ENCODE data around the gene NR4A3.
A peak's percentile ranks its signal among the peaks of the same experiment; 100 is the strongest.

The NR4A3 gene

GRCh38 chr9:99816392-99816791, 5.3 kb upstream of the NR4A3 start:
- DNase-seq, result no peak

DNA sequence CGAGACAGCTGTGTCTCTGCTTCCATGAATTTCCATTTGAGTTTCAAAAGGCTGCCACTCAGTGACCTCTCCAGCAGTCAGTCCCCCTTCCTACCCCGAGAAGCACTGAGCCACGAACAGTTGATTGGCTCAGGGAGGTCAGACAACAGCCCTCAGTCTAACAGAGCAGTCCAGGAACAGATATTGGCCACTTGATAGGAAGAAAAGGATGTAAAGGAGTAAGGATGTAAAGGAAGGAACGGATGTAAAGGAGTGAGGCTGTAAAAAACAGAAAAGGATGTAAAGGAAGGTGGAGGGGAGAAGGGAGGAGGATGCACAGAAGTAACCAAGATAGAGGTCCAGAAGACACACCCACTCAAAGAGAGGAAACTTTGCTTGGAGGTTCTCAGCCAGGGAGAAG, 3.2 kb upstream of the NR4A3 start:
- no peak for DNase-seq

GRCh38 chr9:99819123-99819855, 2.4 kb upstream of the NR4A3 start:
- DNase-seq, result peak; percentile 85

GRCh38 chr9:99819856-99820684, 1.6 kb upstream of the NR4A3 start:
- peak; percentile 87 for DNase-seq

- peak; percentile 52 for DNase-seq
These were observed 845 bp upstream of the NR4A3 start for GRCh38 chr9:99820685-99821395.

DNA sequence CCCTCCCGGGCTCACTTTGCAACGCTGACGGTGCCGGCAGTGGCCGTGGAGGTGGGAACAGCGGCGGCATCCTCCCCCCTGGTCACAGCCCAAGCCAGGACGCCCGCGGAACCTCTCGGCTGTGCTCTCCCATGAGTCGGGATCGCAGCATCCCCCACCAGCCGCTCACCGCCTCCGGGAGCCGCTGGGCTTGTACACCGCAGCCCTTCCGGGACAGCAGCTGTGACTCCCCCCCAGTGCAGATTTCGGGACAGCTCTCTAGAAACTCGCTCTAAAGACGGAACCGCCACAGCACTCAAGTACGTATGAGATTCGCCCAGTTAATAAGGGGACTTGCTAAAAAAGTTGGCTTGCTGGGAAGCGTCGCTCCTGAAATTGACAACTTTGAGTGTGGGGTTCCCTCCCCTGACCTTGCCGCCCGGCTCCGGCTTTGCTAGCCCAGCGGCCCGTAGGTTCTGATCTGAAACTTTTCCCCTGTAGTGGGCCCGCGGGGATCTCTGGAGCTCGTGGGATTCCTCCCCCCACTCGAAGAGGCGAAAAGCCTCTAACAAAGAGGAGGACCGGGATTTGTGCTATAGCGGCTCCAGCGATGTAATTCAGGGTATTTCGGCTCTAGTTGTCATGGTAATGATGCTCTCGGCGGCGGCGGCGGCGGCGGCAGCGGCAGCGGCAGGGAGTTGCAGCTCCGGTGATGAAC, 572 bp downstream of the NR4A3 start:
- DNase-seq, result peak; percentile 61

DNA sequence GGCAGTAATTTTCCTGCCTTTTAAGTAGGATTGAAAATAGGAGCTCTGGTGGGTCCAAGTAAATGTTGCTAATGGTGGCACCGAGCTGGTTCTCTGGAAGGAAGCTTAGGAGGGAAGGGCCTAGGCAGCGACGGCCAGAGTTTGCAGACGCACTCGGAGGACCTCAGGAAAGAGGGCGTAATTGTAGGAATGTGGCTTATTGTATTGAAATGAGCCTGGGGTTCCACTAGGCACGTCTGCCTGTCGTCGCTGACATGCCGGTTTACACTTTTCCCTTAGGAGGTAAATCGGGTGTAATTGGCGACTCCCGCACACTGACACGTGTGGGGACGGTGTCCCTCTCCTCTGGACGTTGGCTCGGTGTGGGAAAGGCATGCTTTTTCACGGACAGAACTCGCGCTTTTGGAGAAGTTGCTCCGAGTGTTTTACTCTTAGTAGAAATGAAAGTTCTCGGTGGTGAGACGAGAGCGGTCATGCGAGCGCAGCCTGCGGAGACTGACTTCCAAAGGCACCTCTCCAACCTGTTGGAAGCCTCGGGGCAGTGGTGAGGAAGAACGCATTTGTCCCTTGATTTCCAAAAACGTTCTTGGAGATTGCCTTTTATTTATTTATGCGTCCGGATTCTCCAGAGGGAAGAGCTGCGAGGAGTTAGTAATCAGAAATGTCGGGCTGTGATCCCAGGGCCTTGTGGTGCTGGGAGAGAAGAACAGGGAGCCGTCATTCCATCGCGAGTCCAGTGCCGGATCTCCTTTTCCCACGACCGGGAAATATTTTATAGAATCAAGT, 1.3 kb downstream of the NR4A3 start:
- peak; percentile 21 for DNase-seq

DNA sequence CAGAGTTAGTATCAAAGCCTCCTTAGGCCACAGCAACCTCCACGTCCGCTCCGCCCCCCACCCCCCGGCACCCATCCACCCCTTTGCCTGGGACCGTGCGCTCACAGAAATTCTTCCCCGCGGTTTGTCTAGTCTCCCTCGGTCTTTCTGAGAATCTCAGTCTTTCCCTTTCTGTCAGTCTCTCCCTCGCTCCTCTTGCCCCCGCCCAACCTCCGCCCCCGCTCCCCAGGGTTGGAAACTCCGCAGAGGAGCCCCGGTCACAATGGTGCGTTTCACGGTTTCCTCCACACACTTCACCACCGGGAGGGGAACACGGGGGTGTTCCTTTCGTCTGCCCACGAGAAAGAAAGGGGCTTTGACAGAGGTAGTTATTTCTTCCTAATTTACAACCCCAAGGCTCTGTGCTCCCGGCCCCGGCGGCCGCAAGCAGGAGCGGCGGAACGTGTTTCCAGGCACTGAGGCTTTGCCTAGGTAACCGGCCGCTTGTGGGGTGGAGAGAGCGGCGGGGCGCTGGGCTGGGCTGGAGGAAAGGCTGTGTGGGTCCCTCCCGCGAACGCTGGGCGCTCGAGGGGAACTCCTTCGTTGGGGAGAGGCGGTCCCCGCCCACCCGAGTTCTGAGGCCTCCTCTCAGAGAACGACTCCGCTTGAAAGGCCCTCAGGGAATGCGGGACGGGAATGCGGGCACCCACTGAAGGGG, 2.1 kb downstream of the NR4A3 start:
- peak; percentile 81 for DNase-seq

DNA sequence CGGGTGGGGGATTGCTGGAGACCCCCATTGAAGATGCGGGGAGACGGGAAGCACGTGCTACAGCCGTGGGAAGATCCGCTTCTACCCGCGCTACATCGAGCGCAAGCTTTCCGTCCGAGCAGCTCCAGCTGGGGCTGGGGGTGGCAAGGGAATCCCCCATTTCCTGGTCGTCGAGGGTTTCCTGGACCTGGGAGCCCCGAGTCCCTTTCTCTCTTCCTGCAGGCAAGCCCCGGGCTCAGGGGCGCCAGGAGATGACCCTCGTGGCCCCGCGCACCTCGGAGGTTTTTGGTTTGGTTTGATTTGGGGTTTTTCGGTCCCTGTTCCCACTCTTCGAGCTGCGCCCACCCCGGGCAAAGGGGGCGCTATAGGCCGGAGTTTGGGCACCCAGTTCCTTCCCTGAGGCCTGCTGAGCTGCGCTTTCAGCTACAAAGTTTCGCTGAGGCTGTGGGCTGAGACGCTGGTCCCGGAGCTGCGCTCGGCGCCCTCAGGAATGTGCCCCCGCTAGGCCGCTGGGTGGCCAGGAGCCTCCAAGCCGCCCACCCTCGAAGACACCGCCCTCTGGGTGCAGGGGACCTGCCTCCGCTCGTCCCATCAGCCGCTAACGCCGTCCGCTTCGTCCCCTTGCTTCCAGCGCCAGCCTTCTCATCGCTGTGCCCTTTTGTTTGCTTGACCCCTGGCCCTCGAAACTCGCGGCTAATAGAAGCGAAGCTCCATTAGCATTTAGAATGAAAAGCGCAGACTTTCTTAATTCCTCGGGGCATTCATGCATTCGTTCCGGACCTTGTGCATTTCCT, 2.9 kb downstream of the NR4A3 start:
- DNase-seq, result peak; percentile 72

GRCh38 chr9:99825172-99826046, 3.7 kb downstream of the NR4A3 start:
- no peak for DNase-seq

- no peak for DNase-seq
These were observed 4.9 kb downstream of the NR4A3 start for GRCh38 chr9:99826579-99826978.

DNA sequence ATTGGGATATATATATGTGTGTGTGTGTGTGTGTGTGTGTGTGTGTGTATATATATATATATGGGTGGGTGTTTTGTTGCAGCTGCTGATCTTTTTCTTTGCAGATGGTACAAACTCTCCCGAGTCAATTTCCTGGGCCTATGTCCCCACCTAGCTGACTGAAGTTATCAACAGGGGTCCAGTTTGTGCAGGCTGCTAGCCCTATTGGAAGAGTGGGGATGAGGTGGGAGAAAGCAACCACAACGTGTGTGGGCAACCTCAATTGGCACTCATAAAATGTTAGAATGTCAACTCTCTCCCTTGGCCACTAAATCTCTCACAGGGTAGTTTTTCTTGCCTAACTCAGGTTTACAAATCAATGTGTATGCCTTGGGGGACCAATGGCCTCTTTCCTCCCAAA, 5.6 kb downstream of the NR4A3 start:
- DNase-seq, result no peak

GRCh38 chr9:99828054-99828416, 6.3 kb downstream of the NR4A3 start:
- DNase-seq, result no peak

DNA sequence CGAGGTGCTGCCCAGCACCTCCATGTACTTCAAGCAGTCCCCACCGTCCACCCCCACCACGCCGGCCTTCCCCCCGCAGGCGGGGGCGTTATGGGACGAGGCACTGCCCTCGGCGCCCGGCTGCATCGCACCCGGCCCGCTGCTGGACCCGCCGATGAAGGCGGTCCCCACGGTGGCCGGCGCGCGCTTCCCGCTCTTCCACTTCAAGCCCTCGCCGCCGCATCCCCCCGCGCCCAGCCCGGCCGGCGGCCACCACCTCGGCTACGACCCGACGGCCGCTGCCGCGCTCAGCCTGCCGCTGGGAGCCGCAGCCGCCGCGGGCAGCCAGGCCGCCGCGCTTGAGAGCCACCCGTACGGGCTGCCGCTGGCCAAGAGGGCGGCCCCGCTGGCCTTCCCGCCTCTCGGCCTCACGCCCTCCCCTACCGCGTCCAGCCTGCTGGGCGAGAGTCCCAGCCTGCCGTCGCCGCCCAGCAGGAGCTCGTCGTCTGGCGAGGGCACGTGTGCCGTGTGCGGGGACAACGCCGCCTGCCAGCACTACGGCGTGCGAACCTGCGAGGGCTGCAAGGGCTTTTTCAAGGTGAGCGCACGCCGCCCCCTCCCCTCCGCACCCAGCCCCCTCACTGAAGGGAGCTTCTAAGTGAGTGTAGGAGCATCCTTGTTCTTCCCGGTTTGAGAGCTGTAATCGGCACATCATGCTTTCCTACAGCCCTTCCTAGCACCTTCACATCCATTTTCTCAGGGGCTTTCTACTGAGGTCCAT, 6.9 kb downstream of the NR4A3 start:
- no peak for DNase-seq

- no peak for DNase-seq
These were observed 10.3 kb downstream of the NR4A3 start for GRCh38 chr9:99831857-99832557.

DNA sequence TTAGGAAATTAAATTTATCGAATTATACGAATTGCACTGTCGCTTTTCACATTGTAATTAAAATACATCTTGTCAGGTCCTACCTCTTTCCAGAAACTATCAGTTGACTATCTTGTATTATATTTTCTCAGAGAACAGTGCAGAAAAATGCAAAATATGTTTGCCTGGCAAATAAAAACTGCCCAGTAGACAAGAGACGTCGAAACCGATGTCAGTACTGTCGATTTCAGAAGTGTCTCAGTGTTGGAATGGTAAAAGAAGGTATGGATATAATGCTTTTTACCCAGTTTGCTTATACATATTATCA, 10.8 kb downstream of the NR4A3 start:
- DNase-seq, result no peak

- no peak for DNase-seq
These were observed 12.1 kb downstream of the NR4A3 start for GRCh38 chr9:99833735-99834134.

GRCh38 chr9:99834474-99834873, 12.8 kb downstream of the NR4A3 start:
- no peak for DNase-seq

DNA sequence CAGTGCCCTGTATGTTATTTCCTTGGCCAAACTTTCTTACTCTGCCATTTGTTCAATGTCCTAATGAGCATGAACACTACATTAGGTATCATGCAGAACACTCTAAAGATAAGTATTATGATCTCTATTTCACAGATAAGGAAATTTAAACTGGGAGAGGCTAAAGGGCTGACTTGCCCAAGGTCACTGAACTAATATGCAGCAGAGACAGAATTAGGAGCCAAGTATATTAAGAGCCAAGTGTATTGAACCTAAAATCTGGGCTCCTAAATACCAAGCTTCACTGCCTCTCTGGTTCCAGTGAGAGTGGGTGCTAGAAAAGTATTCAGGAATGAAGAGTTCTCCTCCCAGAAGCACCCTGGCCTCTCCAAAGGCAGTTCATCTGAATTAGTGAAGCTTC, 13.5 kb downstream of the NR4A3 start:
- no peak for DNase-seq
